Spinal cord (tissue), 10 donors: ENCODE results near the gene BAG3. TPM values are rescaled to one million over a fixed set of nuclear protein-coding genes. Genes with fewer than 3 reads are reported as not detected.

ENCODE experiments used
- DNase-seq, 6 donors: peaks; one replicate each; pipeline versions ENCODE4 v3.0.0 to v3.0.0-alpha.2; 2013 to 2015; ENCODE audit warnings: low spot score in 6 of 6, low read depth in 4 of 6
- H3K27ac ChIP-seq: one replicate; pipeline ENCODE4 v1.5.1; 2013; ENCODE audit warnings: low read depth, low read length, control low read depth
- H3K27me3 ChIP-seq: one replicate; pipeline ENCODE4 v1.6.1; 2013; ENCODE audit warnings: low read length; ENCODE audit not compliant: control insufficient read depth, insufficient read depth
- H3K36me3 ChIP-seq: one replicate; pipeline ENCODE4 v1.6.1; 2013; ENCODE audit warnings: low read length; ENCODE audit not compliant: control insufficient read depth, insufficient read depth
- H3K4me1 ChIP-seq: one replicate; pipeline ENCODE4 v1.6.1; 2013; ENCODE audit warnings: low read length; ENCODE audit not compliant: control insufficient read depth, insufficient read depth
- H3K4me3 ChIP-seq: one replicate; pipeline ENCODE4 v1.5.1; 2013; ENCODE audit warnings: low read depth, low read length, control low read depth
- H3K9me3 ChIP-seq: one replicate; pipeline ENCODE4 v1.6.1; 2013; ENCODE audit warnings: low read length; ENCODE audit not compliant: control insufficient read depth, insufficient read depth
- WGBS: methylation state at CpG from one replicate; pipeline ENCODE4 v1.1.5; 2013; ENCODE audit warnings: missing lambda C conversion rate; ENCODE audit not compliant: insufficient coverage; 5-methylcytosine and 5-hydroxymethylcytosine counted together
- polyA plus RNA-seq, 2 donors: library from polyadenylated mRNA; unstranded; fragments of 120-200 nt; gene quantifications; one replicate each; pipeline ENCODE4 v1.2.1, GENCODE V29; 2013; ENCODE audit not compliant: insufficient read length in 2 of 2
- total RNA-seq, 2 donors: library from RNA; depleted of rRNA in 1 of 2; stranded (reverse); fragments of 120-200 nt in 1 of 2; fragments of >200 nt in 1 of 2; gene quantifications; one replicate each; pipeline versions ENCODE4 v1.2.3 to v1.2.4, GENCODE V29; 2013 to 2014
- donor health status: healthy.

Gene BAG3
- total and polyA plus RNA-seq, 4 donors = 7.9 to 23.3 (median 15.4) TPM

DNA sequence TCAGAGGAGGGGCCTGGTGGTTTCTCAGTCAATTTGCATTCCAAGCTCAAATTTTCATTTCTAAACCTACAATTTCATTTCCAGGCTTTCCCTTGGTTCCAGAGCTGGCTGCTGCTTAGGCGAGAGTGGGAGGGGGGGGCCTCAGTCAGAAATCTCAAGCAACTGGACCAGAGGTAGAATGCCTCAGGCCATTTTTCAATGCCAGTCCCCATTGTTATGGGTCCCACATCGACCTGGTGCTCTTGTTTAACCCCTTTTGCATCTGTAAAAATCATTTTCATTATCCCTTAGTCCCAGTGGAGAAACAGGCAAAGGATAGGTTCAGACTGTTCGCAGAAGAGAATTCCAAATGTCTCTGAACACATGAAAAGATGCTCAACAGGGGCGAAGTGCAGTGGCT, 13.5 kb upstream of the BAG3 start:
- DNase-seq = no peak
- no peaks in the 10 kb centered on the region for H3K27me3 ChIP-seq
- H3K36me3 ChIP-seq = no peaks in the 10 kb centered on the region
- H3K27ac ChIP-seq = no peak overlapping the region
- H3K9me3 ChIP-seq = no peaks in the 10 kb centered on the region
- no peak overlapping the region for H3K4me3 ChIP-seq
- peaks cover 9% of the 10 kb centered on the region for H3K4me1 ChIP-seq
- 68% methylated on average over 4 of the region's 4 CpGs for WGBS

- no peak for DNase-seq
- no peaks in the 10 kb centered on the region for H3K27me3 ChIP-seq
- H3K9me3 ChIP-seq = no peaks in the 10 kb centered on the region
- H3K4me3 ChIP-seq = no peak overlapping the region
- H3K4me1 ChIP-seq = peaks cover 9% of the 10 kb centered on the region
- H3K27ac ChIP-seq = no peak overlapping the region
- H3K36me3 ChIP-seq = no peaks in the 10 kb centered on the region
- 85% methylated on average over 4 of the region's 7 CpGs for WGBS
Observed at GRCh38 chr10:119638982-119639381, 12.2 kb upstream of the BAG3 start.

- WGBS = no CpG with 5 or more reads among the region's 6 CpGs
- DNase-seq = no peak
Observed at GRCh38 chr10:119640384-119640783, 10.8 kb upstream of the BAG3 start.

GRCh38 chr10:119640875-119641526, 10.2 kb upstream of the BAG3 start:
- no peak for DNase-seq
- no peaks in the 10 kb centered on the region for H3K27me3 ChIP-seq
- no peaks in the 10 kb centered on the region for H3K9me3 ChIP-seq
- H3K4me3 ChIP-seq = no peak overlapping the region
- 90% methylated on average over 5 of the region's 8 CpGs for WGBS
- H3K4me1 ChIP-seq = no peaks in the 10 kb centered on the region
- H3K36me3 ChIP-seq = no peaks in the 10 kb centered on the region
- no peak overlapping the region for H3K27ac ChIP-seq

More at GRCh38 chr10:119640384-119640783, 10.8 kb upstream of the BAG3 start:
- Histone ChIP-seq H3K27me3 (no peaks in the 10 kb centered on the region), H3K27ac (no peak overlapping the region), H3K9me3 (no peaks in the 10 kb centered on the region), H3K4me3 (no peak overlapping the region), H3K36me3 (no peaks in the 10 kb centered on the region), H3K4me1 (no peaks in the 10 kb centered on the region)

DNA sequence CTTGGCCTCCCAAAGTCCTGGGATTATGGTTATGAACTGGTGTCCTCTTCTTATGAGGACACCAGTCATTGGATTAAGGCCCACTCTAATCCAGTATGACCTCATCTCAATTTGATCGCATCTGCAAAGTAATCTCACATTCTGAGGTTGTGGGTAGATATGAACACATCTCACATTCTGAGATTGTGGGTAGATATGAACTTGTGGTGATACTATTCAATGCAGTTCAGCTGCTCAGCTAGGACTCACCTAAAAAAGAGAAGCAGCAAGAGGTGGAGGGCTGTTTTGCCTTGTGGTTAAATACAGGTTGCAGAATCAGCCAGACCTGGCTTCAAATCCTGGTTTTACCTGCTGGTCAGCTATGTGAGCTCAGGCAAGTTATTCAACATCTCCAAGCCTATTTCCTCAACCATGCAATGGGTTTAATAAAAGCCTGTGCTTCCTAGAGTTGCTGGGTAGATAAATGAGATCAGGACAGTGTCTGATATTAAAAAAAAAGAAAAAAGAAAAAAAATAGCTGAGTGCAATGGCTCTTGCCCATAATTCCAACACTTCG, 8.5 kb upstream of the BAG3 start:
- 100% methylated on average over 1 of the region's 2 CpGs for WGBS
- no peak overlapping the region for H3K27ac ChIP-seq
- no peaks in the 10 kb centered on the region for H3K36me3 ChIP-seq
- H3K9me3 ChIP-seq = no peaks in the 10 kb centered on the region
- H3K4me1 ChIP-seq = no peaks in the 10 kb centered on the region
- no peaks in the 10 kb centered on the region for H3K27me3 ChIP-seq
- H3K4me3 ChIP-seq = no peak overlapping the region
- no peak for DNase-seq

DNA sequence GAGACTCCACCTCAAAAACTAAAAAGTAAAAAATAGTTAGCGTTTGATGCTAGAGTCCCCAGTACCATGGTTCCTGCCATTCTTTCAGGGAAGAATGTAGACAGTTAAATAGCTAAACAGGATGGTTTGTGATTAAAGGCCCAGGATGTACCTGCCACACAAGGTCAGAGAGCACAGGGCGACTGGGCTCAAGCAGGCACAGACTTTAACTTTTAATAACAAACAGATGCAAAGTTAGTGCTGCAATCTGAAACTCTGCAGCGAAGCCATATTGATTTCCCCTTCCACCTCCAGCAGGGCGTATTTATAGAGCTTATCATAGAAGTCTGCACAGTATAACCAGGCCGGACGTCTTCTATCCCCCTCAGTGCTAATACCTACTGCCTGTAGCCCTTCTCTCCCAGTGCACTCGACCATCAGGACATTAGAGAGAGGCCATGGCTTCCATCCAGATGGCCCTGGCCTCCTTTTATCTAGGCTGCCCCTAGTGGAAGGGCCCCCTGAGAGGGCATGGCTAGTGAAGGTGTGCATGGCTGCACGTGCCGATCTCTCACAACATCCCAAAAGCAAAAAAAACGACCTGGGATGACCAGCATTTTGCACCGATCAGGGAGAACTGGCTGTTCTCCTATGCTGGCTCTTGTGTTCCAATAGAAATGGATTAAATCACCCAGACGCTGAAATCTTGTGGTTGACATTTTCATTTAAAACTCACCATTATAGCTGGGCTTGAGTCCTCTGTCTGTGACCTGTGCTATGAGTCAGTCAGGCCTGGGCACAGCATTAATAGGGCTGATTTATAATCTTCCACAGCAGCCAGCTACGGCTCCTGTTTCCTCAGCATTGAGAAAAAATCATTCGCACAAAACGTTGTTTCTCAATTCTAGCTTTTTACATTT, 7.6 kb upstream of the BAG3 start:
- no peaks in the 10 kb centered on the region for H3K27me3 ChIP-seq
- no peaks in the 10 kb centered on the region for H3K36me3 ChIP-seq
- no peaks in the 10 kb centered on the region for H3K4me1 ChIP-seq
- peak in 1 of 6 donors; percentile 31 for DNase-seq
- 78% methylated on average over 10 of the region's 15 CpGs for WGBS
- no peak overlapping the region for H3K27ac ChIP-seq
- no peak overlapping the region for H3K4me3 ChIP-seq
- H3K9me3 ChIP-seq = no peaks in the 10 kb centered on the region

DNA sequence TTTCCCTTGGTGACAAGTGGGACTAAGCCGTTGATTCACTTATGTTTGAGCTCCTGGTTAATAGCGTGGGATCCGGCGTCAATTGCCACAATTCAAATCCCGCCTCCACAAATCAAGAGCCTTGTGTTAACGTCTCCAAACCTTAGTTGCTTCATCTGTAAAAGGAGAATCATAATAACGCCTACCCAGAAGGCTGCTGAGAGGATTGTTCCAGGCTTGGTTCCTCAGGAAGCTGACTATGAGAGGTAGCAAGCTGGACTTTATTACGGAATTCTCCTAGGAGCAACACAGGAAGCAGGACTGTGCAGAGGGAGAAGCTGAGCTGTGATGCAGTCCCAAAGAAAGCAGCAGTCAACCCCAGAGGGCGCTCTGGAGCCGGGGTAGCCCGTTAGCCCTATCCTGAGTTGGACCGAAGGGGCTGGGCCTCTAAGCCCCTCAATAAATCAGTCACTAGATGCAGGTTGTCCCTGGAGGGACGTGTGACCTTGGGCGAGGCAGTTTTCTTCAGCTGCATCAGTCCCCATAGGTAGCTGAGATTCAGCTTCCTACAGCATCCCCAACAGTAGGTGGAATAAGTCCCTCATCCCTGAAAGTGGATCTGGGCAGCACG, 6.9 kb upstream of the BAG3 start:
- no peaks in the 10 kb centered on the region for H3K4me1 ChIP-seq
- H3K27ac ChIP-seq = no peak overlapping the region
- DNase-seq = no peak
- no peak overlapping the region for H3K4me3 ChIP-seq
- WGBS = 58% methylated on average over 9 of the region's 15 CpGs
- no peaks in the 10 kb centered on the region for H3K36me3 ChIP-seq
- H3K9me3 ChIP-seq = no peaks in the 10 kb centered on the region
- H3K27me3 ChIP-seq = no peaks in the 10 kb centered on the region

DNA sequence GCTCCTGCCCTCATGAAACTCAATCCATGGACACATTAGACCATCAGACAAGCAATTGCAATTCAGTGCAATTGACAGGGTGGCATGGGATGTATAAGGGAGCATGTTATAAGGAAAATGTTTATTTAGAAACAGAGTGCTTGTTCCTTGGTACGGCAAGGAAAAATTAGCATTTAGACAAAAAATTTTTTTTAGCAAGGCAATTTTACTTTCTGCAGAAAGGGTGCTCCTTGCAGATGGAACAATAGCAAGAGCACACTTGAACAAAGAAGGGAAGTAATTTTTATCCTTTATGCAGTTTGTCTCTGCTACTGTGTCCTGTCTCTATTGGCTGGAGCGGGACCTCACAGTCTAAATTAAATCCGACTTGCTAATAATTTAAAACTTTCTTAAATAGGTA, 6.2 kb upstream of the BAG3 start:
- Histone ChIP-seq H3K27me3 (no peaks in the 10 kb centered on the region), H3K36me3 (no peaks in the 10 kb centered on the region), H3K4me1 (no peaks in the 10 kb centered on the region), H3K27ac (no peak overlapping the region), H3K4me3 (no peak overlapping the region), H3K9me3 (no peaks in the 10 kb centered on the region)
- WGBS = 80% methylated on average over 1 of the region's 3 CpGs
- no peak for DNase-seq

DNA sequence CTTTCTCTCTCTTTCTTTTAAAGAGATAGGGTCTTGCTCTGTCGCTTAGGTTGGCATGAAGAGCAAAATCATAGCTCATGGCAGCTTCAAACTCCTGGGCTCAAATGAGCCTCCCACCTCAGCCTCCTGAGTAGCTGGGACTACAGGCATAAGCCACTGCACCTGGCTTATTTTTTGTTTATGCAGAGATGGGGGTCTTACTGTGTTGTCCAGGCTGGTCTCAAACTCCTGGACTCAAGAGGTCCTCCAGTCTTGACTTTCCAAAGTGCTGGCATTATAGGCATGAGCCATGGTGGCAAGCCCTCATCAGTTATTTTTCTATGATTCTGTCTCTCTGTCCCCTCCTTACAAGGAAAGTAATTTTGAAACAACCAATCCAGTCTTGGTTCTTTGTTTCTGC, 1.1 kb upstream of the BAG3 start:
- H3K4me1 ChIP-seq = peaks cover 8% of the 10 kb centered on the region
- no peaks in the 10 kb centered on the region for H3K36me3 ChIP-seq
- H3K27ac ChIP-seq = no peak overlapping the region
- no peaks in the 10 kb centered on the region for H3K9me3 ChIP-seq
- DNase-seq = no peak
- H3K27me3 ChIP-seq = no peaks in the 10 kb centered on the region
- WGBS = no CpG with 5 or more reads among the region's 1 CpG
- H3K4me3 ChIP-seq = no peak overlapping the region
